GM19328 (cell line): ENCODE data around the gene DEFB108B.
"Not testable (repeated sequence)": the region's sequence is repeated elsewhere in the genome, so short reads cannot be mapped to it uniquely, and the experiment has no call there.

Experiments
- ATAC-seq: cut with Tn5 transposase; IDR thresholded peaks from one replicate; pipeline ENCODE4 v1.9.1; 2021; ENCODE audit warnings: mild to moderate bottlenecking, moderate library complexity; ENCODE audit not compliant: unreplicated experiment

DEFB108B gene

DNA sequence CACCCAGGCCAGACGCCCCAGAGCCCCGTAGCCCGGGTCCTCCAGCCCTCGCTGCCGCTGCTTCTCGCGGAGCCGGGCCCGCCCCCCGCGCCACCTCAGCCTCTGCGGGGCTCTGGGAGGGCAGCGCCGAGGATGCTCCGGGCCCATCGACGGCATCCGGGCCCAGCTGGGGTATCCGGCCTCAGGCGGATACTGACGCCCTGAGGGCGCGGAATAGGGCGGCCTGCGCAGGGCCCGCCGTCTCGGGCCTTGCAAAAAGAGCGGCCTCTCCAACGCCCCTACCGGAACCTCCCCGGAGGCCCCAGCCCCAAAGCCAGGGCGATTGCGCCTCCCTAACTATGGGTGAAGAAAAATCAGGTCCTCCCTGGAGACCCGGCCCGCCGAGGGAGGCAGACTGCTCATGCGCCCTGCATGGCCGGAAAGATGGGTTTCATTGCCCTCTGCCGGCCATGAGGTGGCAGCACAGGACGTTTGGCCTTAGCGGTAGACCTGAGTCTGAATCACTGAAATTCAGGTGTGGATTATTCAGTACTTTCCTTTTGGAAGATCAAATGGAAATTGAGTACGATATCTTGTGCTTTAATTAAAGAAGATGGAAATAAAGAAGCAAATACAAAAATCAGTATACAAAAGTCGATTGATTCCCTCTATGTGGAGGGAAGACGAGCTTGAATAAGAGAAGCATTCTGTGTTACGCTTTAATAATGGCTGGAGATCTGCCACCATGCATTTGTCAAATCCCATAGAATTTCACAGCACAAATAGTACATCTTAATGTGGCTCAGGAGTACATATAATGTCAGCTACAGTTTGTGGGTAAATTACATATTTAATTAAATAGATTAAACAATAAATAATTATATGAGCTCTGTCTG lies 19.3 kb upstream of the DEFB108B start:
- not testable (repeated sequence) for ATAC-seq

DNA sequence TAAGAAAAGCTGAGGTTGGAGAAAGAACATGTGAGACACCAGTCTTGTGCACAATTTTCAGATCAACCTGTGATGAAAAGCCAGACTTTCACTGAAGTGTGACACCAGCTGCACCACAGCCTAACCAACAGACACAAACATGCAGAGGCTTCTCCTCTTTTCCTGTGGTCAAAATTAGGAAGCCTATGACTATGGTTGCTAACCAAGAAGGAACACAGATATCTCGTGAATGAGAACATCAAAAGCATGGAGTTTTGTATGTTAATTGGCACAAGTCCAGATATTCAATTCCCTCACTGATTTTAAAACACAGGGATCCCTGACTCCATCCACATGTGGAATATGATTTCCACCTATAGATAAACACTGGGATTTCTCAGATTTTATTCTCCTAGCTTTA lies 11.5 kb upstream of the DEFB108B start:
- ATAC-seq, result not testable (repeated sequence)

GRCh38 chr11:71829247-71829646 lies 3.8 kb upstream of the DEFB108B start:
- not testable (repeated sequence) for ATAC-seq

DNA sequence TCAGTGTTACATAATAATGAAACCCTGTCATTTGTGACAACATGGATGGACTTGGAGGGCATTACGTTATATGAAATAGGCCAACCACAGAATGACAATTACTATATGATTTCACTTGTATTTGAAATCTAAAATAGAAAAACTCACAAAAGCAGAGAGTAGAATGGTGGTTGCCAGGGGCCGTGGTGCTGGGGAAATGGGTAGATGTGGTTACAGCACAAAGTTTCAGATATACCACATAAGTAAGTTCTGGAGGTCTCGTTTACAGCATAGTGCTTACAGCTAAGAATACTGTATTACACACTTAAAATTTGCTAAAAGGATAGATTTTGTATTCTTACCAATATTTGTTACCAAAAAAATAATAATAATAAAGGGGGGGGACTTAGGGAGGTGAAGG lies 3.3 kb upstream of the DEFB108B start:
- not testable (repeated sequence) for ATAC-seq

DNA sequence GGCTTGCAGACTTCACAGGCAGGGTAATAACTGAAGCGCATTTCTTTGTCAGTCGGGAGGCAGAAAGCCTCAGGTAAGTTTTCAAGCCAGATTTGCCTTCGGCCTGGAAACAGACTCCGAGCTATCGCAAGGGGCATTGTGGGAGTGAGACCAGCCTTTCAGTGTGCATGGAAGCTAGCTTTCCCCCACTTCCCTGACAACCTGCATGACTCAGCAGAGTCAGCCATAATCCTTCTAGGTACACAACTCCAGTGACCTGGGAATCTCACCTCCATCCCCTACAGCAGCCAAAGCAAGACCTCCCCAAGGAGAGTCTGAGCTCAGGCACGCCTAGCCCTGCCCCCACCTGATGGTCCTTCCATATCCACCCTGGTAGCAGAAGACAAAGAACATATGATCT lies 9.7 kb downstream of the DEFB108B start:
- ATAC-seq, result not testable (repeated sequence)

- not testable (repeated sequence) for ATAC-seq
Measured at GRCh38 chr11:71843355-71843754, 10.4 kb downstream of the DEFB108B start.

GRCh38 chr11:71843858-71844257 lies 10.9 kb downstream of the DEFB108B start:
- ATAC-seq, result no peak

DNA sequence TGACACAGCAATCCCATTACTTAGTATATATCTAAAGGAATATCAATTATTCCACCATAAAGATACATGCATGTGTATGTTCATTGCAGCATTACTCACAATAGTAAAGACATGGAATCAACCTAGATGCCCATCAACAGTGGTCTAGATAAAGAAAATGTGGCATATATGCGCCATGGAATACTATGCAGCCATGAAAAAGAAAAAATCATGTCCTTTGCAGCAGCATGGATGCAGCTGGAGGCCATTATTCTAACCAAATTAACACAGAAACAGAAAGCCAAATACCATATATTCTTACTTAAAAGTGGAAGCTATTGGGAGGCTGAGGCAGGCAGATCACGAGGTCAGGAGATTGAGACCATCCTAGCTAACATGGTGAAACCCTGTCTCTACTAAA lies 20.9 kb downstream of the DEFB108B start:
- not testable (repeated sequence) for ATAC-seq

GRCh38 chr11:71855880-71856279 lies 22.9 kb downstream of the DEFB108B start:
- not testable (repeated sequence) for ATAC-seq

DNA sequence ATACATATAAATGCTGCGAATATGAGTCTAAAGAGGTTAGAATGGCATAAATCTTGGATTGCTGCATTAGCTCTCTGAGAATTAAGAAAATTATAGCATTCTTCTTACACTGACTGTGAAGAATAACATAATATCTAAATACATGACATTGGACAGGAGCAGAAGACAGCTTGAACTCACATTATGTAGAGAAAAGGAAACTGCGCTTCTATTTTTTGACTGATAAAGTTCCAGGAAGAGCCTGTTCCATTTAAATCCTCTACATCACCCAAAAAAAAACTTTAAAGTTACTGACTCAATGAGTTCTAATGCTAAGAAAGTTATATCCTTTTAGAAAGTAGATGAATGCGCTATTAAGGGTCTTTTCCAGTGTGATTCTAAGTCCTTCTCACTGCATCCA lies 27.8 kb downstream of the DEFB108B start:
- not testable (repeated sequence) for ATAC-seq

DNA sequence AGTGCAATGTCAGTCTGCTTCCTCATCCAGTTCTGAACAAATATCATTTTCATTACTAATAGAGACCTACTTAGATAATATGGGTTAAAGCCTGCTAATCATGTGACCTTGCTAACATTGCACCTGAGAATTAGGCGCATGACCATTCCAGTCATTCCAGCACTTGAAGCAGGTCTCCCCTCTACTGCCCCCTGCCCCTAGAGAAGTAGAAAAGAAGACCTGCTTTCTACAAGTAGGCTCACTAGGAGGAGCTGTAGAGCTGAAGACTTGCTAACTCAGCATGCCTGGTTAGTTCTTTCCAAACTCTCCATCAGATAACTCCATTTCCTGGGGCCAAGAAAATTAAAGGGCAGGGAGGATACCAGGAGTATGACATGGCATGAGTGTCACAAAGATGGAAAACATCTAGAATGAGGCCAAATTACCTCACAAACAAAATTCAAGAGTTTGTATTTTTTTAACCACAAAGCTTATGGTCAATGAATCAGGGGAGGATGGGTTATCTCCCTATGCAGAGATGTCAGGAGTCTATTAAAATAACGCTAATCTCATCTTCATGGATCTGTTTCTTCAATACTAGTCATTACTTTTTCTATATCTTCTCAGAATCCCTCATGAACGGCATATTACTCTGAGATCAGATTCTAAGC lies 31.1 kb downstream of the DEFB108B start:
- not testable (repeated sequence) for ATAC-seq

- not testable (repeated sequence) for ATAC-seq
Measured at GRCh38 chr11:71867209-71867608, 34.2 kb downstream of the DEFB108B start.

GRCh38 chr11:71869931-71870330 lies 36.9 kb downstream of the DEFB108B start:
- ATAC-seq, result not testable (repeated sequence)

DNA sequence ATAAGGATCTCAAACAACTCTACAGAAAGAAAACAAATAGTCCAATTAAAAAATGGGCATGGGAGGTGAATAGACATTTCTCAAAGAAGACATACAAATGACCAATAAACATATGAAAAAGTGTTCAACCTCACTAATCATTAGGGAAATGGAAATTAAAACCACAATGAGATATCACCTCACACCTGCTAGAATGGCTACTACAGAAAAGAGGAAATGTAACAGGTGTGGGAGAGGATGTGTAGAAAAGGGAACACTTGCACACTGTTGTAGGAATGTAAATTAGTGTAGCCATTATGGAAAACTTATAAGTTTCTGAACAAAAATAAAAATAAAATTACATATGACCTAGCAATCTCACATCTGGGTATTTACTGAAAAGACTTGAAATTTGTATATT lies 37.7 kb downstream of the DEFB108B start:
- not testable (repeated sequence) for ATAC-seq

GRCh38 chr11:71876262-71876661 lies 43.3 kb downstream of the DEFB108B start:
- not testable (repeated sequence) for ATAC-seq

DNA sequence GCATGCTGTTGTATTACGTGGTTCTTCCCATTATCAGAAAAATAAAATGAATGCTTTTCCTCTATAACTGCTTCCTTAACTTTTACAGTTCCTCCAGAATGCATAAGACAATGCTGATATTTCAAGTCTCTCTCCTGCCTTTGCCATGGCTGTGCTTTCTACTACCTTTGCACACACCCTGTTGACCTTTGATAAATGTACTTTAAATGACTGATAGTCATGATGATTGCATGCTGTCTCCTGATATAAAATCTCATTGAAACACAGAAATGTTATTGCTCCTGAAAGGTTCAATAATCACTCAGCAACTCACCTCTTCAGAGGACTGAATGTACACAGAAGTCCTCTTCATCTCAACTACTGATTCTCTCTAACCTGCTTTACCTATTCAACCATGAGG lies 45.1 kb downstream of the DEFB108B start, which contains the start of gene DEFB131B:
DEFB131B (plus strand) TSS at position 395 of the 400 bp plus-strand sequence; CDS start at position 395, 0 bp downstream.
- not testable (repeated sequence) for ATAC-seq

DNA sequence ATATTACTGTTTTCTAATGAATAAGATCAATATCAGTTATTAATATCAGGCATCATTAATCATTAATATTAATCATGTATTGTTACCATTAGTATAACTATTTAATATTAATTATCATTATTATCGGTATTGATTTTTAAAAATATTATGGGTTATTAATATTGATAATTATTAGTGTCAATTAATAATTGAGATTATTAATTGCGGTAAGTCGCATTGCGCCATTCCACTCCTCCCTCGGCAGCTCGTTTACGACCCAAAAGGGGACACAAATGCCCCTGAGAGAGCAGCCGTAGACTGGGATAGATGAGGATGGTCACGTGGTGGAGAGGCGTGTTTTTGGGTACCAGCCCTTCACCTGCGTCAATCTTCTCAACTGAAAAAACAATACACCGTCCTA lies 52.8 kb downstream of the DEFB108B start:
- ATAC-seq, result not testable (repeated sequence)
